Glutamatergic neuron (in vitro differentiated cells): ENCODE data around the gene MUC12. TPM values are rescaled to one million over a fixed set of nuclear protein-coding genes. Genes with fewer than 3 reads are reported as not detected.
A peak's percentile ranks its signal among the peaks of the same experiment; 100 is the strongest.
"Not testable (repeated sequence)": the region's sequence is repeated elsewhere in the genome, so short reads cannot be mapped to it uniquely, and the experiment has no call there.

Experiments used
- DNase-seq: peaks from one replicate; pipeline ENCODE4 v3.0.0; 2022
- H3K27ac Mint-ChIP-seq: one replicate; pipeline ENCODE4 v1.8.0; 2020; ENCODE audit warnings: mild to moderate bottlenecking, mixed read lengths, inconsistent platforms; ENCODE audit not compliant: unreplicated experiment
- H3K27me3 Mint-ChIP-seq: one replicate; pipeline ENCODE4 v1.8.0; 2020; ENCODE audit warnings: mild to moderate bottlenecking, moderate library complexity, mixed read lengths, inconsistent platforms; ENCODE audit not compliant: unreplicated experiment
- H3K36me3 Mint-ChIP-seq: one replicate; pipeline ENCODE4 v1.8.0; 2020; ENCODE audit warnings: mild to moderate bottlenecking, mixed read lengths, inconsistent platforms; ENCODE audit not compliant: unreplicated experiment
- H3K4me1 Mint-ChIP-seq: one replicate; pipeline ENCODE4 v1.8.0; 2020; ENCODE audit warnings: mild to moderate bottlenecking, low read depth, mixed read lengths, inconsistent platforms; ENCODE audit not compliant: unreplicated experiment
- H3K4me3 Mint-ChIP-seq: one replicate; pipeline ENCODE4 v1.8.0; 2020; ENCODE audit warnings: mild to moderate bottlenecking, mixed read lengths, inconsistent platforms; ENCODE audit not compliant: unreplicated experiment
- H3K9me3 Mint-ChIP-seq: one replicate; pipeline ENCODE4 v1.8.0; 2020; ENCODE audit warnings: mild to moderate bottlenecking, moderate library complexity, mixed read lengths, inconsistent platforms; ENCODE audit not compliant: unreplicated experiment
- CTCF ChIP-seq: fragments of 200-600 bp; sonication (generic); IDR thresholded peaks from one replicate; pipeline ENCODE4 v1.5.0; 2021; ENCODE audit not compliant: partially characterized antibody, unreplicated experiment
- total RNA-seq: library from RNA; stranded (reverse); fragmentation: NEBNext Ultra II Directional; extraction: Animal tissue kit (Norgen Biotek cat#: 25700); gene quantifications from one replicate; pipeline ENCODE4 v1.2.1, GENCODE V29; 2021; ENCODE audit not compliant: unreplicated experiment

Gene MUC12
- total RNA-seq, 1 donor from 2014 or later = 1.0 TPM

DNA sequence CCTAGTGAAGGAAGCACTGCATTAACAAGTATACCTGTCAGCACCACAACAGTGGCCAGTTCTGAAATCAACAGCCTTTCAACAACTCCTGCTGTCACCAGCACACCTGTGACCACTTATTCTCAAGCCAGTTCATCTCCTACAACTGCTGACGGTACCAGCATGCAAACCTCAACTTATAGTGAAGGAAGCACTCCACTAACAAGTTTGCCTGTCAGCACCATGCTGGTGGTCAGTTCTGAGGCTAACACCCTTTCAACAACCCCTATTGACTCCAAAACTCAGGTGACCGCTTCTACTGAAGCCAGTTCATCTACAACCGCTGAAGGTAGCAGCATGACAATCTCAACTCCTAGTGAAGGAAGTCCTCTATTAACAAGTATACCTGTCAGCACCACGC is 66.6 kb downstream of the MUC12 start:
- Mint-ChIP-seq H3K4me1 (no peaks in the 10 kb centered on the region), H3K36me3 (no peaks in the 10 kb centered on the region), H3K27me3 (no peaks in the 10 kb centered on the region), H3K27ac (no peak overlapping the region), H3K9me3 (no peaks in the 10 kb centered on the region), H3K4me3 (no peak overlapping the region)
- TF ChIP-seq CTCF = no peak
- no peak for DNase-seq

DNA sequence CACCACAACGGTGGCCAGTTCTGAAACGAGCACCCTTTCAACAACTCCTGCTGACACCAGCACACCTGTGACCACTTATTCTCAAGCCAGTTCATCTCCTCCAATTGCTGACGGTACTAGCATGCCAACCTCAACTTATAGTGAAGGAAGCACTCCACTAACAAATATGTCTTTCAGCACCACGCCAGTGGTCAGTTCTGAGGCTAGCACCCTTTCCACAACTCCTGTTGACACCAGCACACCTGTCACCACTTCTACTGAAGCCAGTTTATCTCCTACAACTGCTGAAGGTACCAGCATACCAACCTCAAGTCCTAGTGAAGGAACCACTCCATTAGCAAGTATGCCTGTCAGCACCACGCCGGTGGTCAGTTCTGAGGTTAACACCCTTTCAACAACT is 71.9 kb downstream of the MUC12 start:
- H3K4me3 Mint-ChIP-seq, DNase-seq, H3K36me3 Mint-ChIP-seq, H3K4me1 Mint-ChIP-seq, H3K9me3 Mint-ChIP-seq, H3K27ac Mint-ChIP-seq, H3K27me3 Mint-ChIP-seq: not testable (repeated sequence)

- peaks cover 2% of the 10 kb centered on the region for H3K9me3 Mint-ChIP-seq
- H3K36me3 Mint-ChIP-seq = no peaks in the 10 kb centered on the region
- no peak for DNase-seq
- H3K4me3 Mint-ChIP-seq = no peak overlapping the region
- H3K27me3 Mint-ChIP-seq = peaks cover 14% of the 10 kb centered on the region
- no peak overlapping the region for H3K27ac Mint-ChIP-seq
- H3K4me1 Mint-ChIP-seq = no peaks in the 10 kb centered on the region
- TF ChIP-seq CTCF = no peak
These were observed 89.0 kb downstream of the MUC12 start for GRCh38 chr7:101058355-101058754.

- no peak overlapping the region for H3K27ac Mint-ChIP-seq
- no peaks in the 10 kb centered on the region for H3K9me3 Mint-ChIP-seq
- H3K4me1 Mint-ChIP-seq = no peaks in the 10 kb centered on the region
- H3K4me3 Mint-ChIP-seq = peak overlapping the region; percentile 47
- peak; percentile 51 for TF ChIP-seq CTCF
- H3K27me3 Mint-ChIP-seq = peaks cover 11% of the 10 kb centered on the region
- no peaks in the 10 kb centered on the region for H3K36me3 Mint-ChIP-seq
- DNase-seq = no peak
These were observed 90.2 kb downstream of the MUC12 start for GRCh38 chr7:101059620-101059942.

GRCh38 chr7:101060992-101061391 is 91.6 kb downstream of the MUC12 start:
- H3K4me3 Mint-ChIP-seq = no peak overlapping the region
- H3K4me1 Mint-ChIP-seq = peaks cover under 1% of the 10 kb centered on the region
- H3K27me3 Mint-ChIP-seq = peaks cover 11% of the 10 kb centered on the region
- no peak overlapping the region for H3K27ac Mint-ChIP-seq
- no peak for TF ChIP-seq CTCF
- H3K36me3 Mint-ChIP-seq = no peaks in the 10 kb centered on the region
- no peaks in the 10 kb centered on the region for H3K9me3 Mint-ChIP-seq
- DNase-seq = no peak

- not testable (repeated sequence) for H3K4me1 Mint-ChIP-seq, H3K27ac Mint-ChIP-seq, H3K4me3 Mint-ChIP-seq, H3K9me3 Mint-ChIP-seq, DNase-seq, H3K36me3 Mint-ChIP-seq, H3K27me3 Mint-ChIP-seq
These were observed 94.8 kb downstream of the MUC12 start for GRCh38 chr7:101064176-101064550.

GRCh38 chr7:101065162-101065561 is 95.8 kb downstream of the MUC12 start:
- not testable (repeated sequence) for H3K4me1 Mint-ChIP-seq, H3K27me3 Mint-ChIP-seq, H3K36me3 Mint-ChIP-seq, H3K27ac Mint-ChIP-seq, H3K4me3 Mint-ChIP-seq, DNase-seq, H3K9me3 Mint-ChIP-seq
